Measurements from ENCODE around the gene SGPL1.

SGPL1 gene

GRCh38 chr10:70913893-70914240, 98.1 kb downstream of the SGPL1 start:
- in situ Hi-C loops (cut with HindIII; ENCODE audit: low sequenced_read_pairs), result no loop called here
- H3K4me3 ChIP-seq (ENCODE audit: low read depth, low read length), result no peak overlapping the region
- TF ChIP-seq CTCF (IDR thresholded peaks at IDR 0.05; ENCODE audit: low read depth, low read length, missing control alignments), result no peak
- DNase-seq (ENCODE audit: low read depth), result no peak

DNA sequence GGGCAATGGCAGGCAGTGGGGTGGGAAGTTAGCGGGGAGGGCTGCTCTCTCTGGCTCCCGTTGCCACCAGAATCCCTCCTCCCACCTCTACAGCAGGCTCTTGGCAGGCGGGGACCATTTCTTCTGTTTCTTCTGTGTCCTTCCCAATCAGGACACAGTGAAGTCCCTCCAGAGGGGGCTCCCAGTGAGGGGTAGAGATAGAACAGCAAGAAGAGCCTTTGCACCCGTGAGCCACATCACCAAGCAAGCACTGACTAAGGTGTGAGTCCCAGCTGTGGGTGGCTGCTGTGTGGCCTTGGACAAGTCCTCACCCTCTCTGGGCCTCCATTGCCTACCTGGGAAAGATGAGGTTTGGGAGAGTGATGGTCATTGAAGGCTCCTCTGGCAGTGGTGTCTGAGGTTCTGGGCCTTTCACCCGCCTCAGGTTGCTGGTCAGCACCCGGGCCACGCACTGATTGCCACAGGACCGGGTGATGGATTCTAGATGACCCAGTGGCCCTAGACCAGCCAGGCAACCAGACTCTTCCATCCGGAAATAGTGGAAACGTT, 98.6 kb downstream of the SGPL1 start:
- in situ Hi-C loops (cut with HindIII; ENCODE audit: low sequenced_read_pairs), result no loop called here
- TF ChIP-seq CTCF (IDR thresholded peaks at IDR 0.05; ENCODE audit: low read depth, low read length, missing control alignments), result no peak
- H3K4me3 ChIP-seq (ENCODE audit: low read depth, low read length), result no peak overlapping the region
- no peak for DNase-seq (ENCODE audit: low read depth)

DNA sequence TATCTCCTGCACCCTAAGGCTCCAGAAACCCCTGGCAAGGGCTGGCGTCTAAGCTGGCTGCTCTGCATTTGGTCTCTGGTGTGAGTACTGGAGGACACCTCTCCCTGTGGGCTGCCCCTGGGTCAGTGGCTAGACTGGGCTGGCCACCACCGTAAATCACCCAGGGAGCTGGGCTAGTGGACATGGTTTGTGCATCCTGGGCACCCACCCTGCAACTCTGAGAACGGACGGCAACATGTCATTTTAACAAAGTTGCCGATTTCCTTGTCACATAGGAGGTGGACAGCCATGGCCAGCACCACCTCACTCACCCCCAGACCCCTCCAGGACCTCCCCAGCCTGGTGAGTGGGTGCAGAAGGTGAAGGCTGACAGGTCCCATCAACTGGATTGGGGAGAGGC, 99.5 kb downstream of the SGPL1 start:
- no peak overlapping the region for H3K4me3 ChIP-seq (ENCODE audit: low read depth, low read length)
- in situ Hi-C loops (cut with HindIII; ENCODE audit: low sequenced_read_pairs), result no loop called here
- no peak for TF ChIP-seq CTCF (IDR thresholded peaks at IDR 0.05; ENCODE audit: low read depth, low read length, missing control alignments)
- DNase-seq (ENCODE audit: low read depth), result no peak

DNA sequence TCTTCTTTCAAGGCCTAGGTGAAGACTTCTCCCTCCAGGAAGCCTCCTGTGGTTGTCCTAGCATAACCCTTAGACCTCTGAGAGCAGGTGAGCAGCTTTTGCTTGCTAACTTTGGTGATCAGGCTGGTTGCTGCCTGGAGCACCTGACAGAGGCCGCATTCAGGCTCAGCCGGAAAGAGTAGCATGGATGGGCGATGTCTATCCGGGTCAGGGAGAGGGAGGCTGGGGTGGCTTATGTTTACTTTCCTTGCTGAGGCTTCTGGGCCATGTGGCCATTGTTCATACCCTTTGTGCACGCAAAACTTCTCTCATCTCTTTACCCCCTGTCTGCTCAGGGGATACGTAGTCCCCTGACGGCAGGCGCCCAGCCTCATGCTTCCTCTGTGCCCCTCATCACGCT, 100.1 kb downstream of the SGPL1 start:
- in situ Hi-C loops (cut with HindIII; ENCODE audit: low sequenced_read_pairs), result no loop called here
- TF ChIP-seq CTCF (IDR thresholded peaks at IDR 0.05; ENCODE audit: low read depth, low read length, missing control alignments), result no peak
- no peak overlapping the region for H3K4me3 ChIP-seq (ENCODE audit: low read depth, low read length)
- DNase-seq (ENCODE audit: low read depth), result no peak

DNA sequence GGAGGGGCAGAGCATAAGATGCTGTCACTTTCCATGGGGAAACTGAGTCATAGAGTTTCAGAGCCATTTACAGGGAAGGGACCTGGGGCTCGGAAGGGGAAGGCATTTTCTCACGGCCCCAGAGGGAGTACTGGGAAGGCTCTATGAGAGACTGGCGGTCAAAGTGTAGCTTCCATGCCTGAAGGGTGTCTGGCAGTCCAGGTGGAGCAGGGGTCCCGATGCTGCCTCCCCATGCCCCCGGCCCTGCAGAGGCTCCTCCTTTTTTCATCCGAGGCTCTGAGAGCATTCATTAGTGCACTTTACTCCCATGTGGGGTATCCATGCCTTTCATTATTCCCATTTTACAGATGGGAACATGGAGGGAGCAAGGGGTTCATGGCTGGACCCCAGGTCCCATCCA, 100.5 kb downstream of the SGPL1 start:
- no peak for TF ChIP-seq CTCF (IDR thresholded peaks at IDR 0.05; ENCODE audit: low read depth, low read length, missing control alignments)

DNA sequence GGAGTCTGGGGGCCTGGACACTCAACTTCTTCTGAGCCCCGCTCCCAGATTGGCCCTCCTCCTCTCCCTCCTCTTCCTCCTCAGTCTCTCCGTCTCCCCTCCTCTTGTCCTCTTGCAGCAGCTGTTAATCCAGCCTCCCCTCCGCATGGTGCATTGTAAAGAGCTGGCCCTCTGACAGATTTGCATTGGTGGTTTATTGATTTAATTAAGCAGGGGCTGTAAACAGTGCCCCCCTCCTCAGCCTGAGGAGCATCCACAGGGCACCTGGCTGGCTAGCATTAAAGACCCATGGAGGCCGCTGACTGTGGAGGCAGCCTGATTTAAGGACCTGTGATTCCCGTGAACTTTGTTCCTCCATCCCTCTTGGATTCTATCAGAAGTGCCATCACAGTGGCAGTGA, 101.5 kb downstream of the SGPL1 start:
- H3K4me3 ChIP-seq (ENCODE audit: low read depth, low read length), result no peak overlapping the region
- in situ Hi-C loops (cut with HindIII; ENCODE audit: low sequenced_read_pairs), result no loop called here
- TF ChIP-seq CTCF (IDR thresholded peaks at IDR 0.05; ENCODE audit: low read depth, low read length, missing control alignments), result no peak
- no peak for DNase-seq (ENCODE audit: low read depth)

More for the DNA sequence above, 100.5 kb downstream of the SGPL1 start:
- in situ Hi-C loops (cut with HindIII; ENCODE audit: low sequenced_read_pairs), result no loop called here
- H3K4me3 ChIP-seq (ENCODE audit: low read depth, low read length), result no peak overlapping the region
- DNase-seq (ENCODE audit: low read depth), result no peak

DNA sequence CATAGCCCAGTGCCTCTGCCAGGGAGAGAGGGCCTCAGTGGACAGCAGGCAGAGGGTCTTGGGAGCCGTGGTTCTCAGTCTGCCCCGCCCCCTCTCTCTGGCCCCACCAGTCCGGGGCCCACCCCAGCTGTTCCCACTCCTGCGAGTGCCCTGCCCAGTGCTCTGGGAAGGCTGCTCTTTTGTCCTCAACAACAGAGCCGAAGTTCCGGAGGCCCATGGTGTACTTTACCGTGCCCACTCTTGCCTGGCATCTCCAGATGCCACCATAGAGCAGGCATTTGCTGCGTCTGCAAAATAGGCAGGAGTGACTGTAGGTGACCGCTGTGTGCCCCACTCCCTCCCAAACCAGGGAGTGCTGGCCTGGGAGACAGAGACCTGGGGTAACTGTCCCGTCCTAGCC, 101.9 kb downstream of the SGPL1 start:
- in situ Hi-C loops (cut with HindIII; ENCODE audit: low sequenced_read_pairs), result no loop called here
- TF ChIP-seq CTCF (IDR thresholded peaks at IDR 0.05; ENCODE audit: low read depth, low read length, missing control alignments), result no peak
- no peak for DNase-seq (ENCODE audit: low read depth)
- no peak overlapping the region for H3K4me3 ChIP-seq (ENCODE audit: low read depth, low read length)

All from astrocyte of the cerebellum (primary cell).